HL-60 (cell line): Measurements from ENCODE around the gene MYO7A.

ENCODE experiments used
- DNase-seq, 2 experiments: peaks; one replicate each; pipeline ENCODE4 v3.0.0-alpha.2; 2010 to 2020; ENCODE audit warnings: low read depth in 1 of 2, low spot score in 1 of 2
- H3K27ac ChIP-seq: fragments of 250-450 bp; sonication (Bioruptor Pico); replicated peaks from 2 replicates; pipeline ENCODE4 v1.5.1; 2020; ENCODE audit warnings: mild to moderate bottlenecking, moderate library complexity
- H3K27me3 ChIP-seq: fragments of 250-450 bp; sonication (Bioruptor Pico); 2 replicates; pipeline ENCODE4 v1.5.1; 2021; ENCODE audit warnings: mild to moderate bottlenecking, moderate library complexity; ENCODE audit not compliant: insufficient read depth, poor library complexity, severe bottlenecking
- H3K4me3 ChIP-seq: replicated peaks from 2 replicates; pipeline ENCODE4 v1.5.1; 2011; ENCODE audit warnings: mild to moderate bottlenecking, control low read depth, low read length; ENCODE audit not compliant: insufficient read depth
- GABPA ChIP-seq: IDR thresholded peaks from 2 replicates; pipeline ENCODE4 v1.6.1; 2012; ENCODE audit warnings: low read depth
- POLR2AphosphoS5 ChIP-seq: IDR thresholded peaks from 2 replicates; pipeline ENCODE4 v1.6.1; 2012; ENCODE audit warnings: low read depth
- REST ChIP-seq: IDR thresholded peaks from 2 replicates; pipeline ENCODE4 v1.6.1; 2012; ENCODE audit warnings: low read depth; ENCODE audit not compliant: insufficient replicate concordance
- SPI1 ChIP-seq: IDR thresholded peaks from 2 replicates; pipeline ENCODE4 v1.6.1; 2012; ENCODE audit warnings: low read depth, mild to moderate bottlenecking, borderline replicate concordance
- TF ChIP-seq, protein P1 (sequence below): IDR thresholded peaks from one replicate; pipeline ENCODE4 v1.5.1; 2011; ENCODE audit warnings: low read length, control low read depth, inconsistent platforms; ENCODE audit not compliant: insufficient read depth

MYO7A gene

DNA sequence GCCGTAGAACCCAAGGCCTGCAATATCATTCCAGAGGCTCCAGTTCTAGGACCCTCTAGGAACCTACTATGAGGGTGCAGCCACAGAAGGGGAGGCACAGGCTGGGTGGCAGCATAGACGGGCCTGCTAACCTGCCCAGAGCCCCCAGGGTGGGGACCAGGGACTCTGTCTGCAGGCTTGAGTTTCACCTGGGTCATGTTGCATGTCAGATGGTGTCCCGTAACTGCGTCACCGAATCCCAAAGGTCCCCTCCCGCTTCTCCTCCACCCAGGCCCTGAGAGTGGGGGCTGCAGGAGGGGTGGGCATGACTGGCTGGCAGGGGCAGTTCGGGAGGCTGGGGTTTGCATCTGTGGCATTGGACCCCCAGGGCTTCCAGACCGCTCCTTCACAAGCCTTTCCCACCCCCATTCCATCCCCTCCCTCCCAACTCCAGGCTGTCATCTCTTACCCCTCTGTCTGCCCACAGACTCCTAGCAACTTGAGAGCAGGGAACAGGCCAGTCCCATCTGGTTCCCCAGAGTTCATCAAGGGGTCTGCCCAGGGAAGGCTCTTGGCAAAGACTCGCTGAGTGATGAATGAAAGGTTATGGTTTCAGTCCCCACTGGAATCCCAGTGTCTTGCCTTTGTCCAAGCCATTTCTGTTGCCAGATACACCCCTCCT is 16.3 kb downstream of the MYO7A start:
- TF ChIP-seq SPI1 (no peak), POLR2AphosphoS5 (no peak), GABPA (no peak), REST (no peak)
- TF ChIP-seq, protein P1, sequence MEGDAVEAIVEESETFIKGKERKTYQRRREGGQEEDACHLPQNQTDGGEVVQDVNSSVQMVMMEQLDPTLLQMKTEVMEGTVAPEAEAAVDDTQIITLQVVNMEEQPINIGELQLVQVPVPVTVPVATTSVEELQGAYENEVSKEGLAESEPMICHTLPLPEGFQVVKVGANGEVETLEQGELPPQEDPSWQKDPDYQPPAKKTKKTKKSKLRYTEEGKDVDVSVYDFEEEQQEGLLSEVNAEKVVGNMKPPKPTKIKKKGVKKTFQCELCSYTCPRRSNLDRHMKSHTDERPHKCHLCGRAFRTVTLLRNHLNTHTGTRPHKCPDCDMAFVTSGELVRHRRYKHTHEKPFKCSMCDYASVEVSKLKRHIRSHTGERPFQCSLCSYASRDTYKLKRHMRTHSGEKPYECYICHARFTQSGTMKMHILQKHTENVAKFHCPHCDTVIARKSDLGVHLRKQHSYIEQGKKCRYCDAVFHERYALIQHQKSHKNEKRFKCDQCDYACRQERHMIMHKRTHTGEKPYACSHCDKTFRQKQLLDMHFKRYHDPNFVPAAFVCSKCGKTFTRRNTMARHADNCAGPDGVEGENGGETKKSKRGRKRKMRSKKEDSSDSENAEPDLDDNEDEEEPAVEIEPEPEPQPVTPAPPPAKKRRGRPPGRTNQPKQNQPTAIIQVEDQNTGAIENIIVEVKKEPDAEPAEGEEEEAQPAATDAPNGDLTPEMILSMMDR = no peak
- Histone ChIP-seq H3K4me3 (no peak overlapping the region), H3K27me3 (no peaks in the 10 kb centered on the region), H3K27ac (no peak overlapping the region)
- DNase-seq = no peak

DNA sequence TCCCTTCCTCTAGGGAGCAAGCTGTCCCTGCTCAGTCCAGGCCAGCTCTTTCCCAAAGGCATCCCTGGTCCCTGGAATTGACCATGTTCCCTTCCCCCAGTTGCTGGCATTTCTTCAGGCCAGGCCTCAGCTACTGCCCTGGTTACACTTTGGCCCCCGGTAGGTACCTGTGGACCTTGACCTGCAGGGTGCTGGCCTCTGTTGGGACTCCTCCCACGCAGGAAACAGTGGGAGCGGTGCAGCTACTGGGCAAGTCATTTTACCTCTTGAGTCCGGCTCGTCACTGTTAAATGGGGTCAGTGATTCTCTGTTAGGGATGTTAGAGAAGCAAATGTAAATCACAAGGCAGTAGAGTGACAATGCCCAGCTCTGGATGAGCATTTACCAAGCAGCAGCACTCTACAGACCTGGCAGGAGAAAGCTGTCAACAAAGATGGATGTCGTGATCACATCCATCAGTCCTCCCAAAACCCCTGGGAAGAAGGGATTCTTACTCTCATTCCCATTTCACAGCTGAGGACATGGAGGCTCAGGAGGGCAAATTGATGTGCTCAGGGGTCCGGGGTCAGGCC is 16.9 kb downstream of the MYO7A start:
- no peaks in the 10 kb centered on the region for H3K27me3 ChIP-seq
- H3K27ac ChIP-seq = no peak overlapping the region
- TF ChIP-seq GABPA (no peak), SPI1 (no peak), POLR2AphosphoS5 (no peak), REST (no peak)
- TF ChIP-seq, protein P1 = no peak
- no peak overlapping the region for H3K4me3 ChIP-seq
- no peak for DNase-seq

GRCh38 chr11:77146261-77147035 is 18.4 kb downstream of the MYO7A start:
- no peak for DNase-seq
- no peak for TF ChIP-seq POLR2AphosphoS5
- no peak for TF ChIP-seq SPI1
- TF ChIP-seq GABPA = no peak
- TF ChIP-seq, protein P1 = no peak
- TF ChIP-seq REST = no peak
- Histone ChIP-seq H3K27me3 (no peaks in the 10 kb centered on the region), H3K4me3 (no peak overlapping the region), H3K27ac (no peak overlapping the region)
